H1 (cell line): Measurements from ENCODE around the gene ARNT2. TPM values are rescaled to one million over a fixed set of nuclear protein-coding genes. Genes with fewer than 3 reads are reported as not detected.

Source experiments
- GABPA ChIP-seq: IDR thresholded peaks from 2 replicates; pipeline ENCODE4 v1.6.1; 2011; ENCODE audit warnings: mild to moderate bottlenecking, low read length, moderate library complexity, borderline replicate concordance; ENCODE audit not compliant: insufficient read depth
- polyA plus RNA-seq, 7 experiments: library from polyadenylated mRNA; depleted of rRNA in 3 of 7; stranded (reverse) in 5 of 7; unstranded in 2 of 7; fragments of >200 nt in 5 of 7; fragments of 200-250 nt in 2 of 7; gene quantifications; 1 replicate in 5 of 7; 2 replicates in 1 of 7; 4 replicates in 1 of 7; pipeline versions ENCODE4 v1.2.1 to v1.2.3, GENCODE V29; 2011 to 2013; ENCODE audit warnings: missing spikeins in 2 of 7, mixed read lengths in 2 of 7
- total RNA-seq: library from RNA; stranded (reverse); fragmentation: NEBNext Ultra II Directional; extraction: Animal tissue kit (Norgen Biotek cat#: 25700); gene quantifications from 2 replicates; pipeline ENCODE4 v1.2.1, GENCODE V29; 2021

The ARNT2 gene
- total and polyA plus RNA-seq, 2 of the 8 experiments (the other 6 are each of a cell fraction or from before 2014, with no cell fraction given) = 9.5 to 14.6 TPM

DNA sequence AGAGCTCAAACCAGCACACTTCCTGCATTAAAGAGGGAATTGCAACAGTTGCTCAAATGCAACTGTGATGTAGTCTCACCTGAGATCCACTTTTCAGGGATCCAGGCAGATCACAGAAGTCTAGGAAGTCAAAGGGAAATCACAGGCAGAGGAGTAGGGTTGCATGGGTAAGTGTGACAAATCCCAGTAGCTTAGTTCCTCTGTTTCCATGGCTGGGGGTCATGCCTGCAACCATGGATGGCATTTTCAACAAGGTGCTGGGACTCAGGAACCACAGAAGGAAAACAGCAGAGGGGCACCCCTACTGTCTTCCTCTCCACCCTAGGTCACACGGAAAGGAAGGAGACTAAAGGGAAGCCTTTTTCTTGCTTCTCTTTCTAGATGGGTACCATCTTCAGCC is 36.5 kb upstream of the ARNT2 start (continued):
- no peak for TF ChIP-seq GABPA
